Measurements from ENCODE around the gene GNG13.

Gene GNG13

GRCh38 chr16:802914-803753 is 2.6 kb upstream of the GNG13 start:
- no peaks in the 10 kb centered on the region for H3K9me3 ChIP-seq (ENCODE audit: control insufficient read depth in 5 of 5, low read length in 5 of 5)
- H3K9ac ChIP-seq (ENCODE audit: low read length in 5 of 5) = no peak overlapping the region
- H3K27me3 ChIP-seq (ENCODE audit: control insufficient read depth in 5 of 5, insufficient read depth in 4 of 5, low read length in 5 of 5) = peaks cover 41 to 55% (median 49%) of the 10 kb centered on the region in 5 donors
- H3K27ac ChIP-seq (ENCODE audit: low read depth, low read length) = no peak overlapping the region
- H3K4me3 ChIP-seq (ENCODE audit: low read depth in 1 of 5, low read length in 5 of 5) = no peak overlapping the region
- H3K36me3 ChIP-seq (ENCODE audit: control insufficient read depth in 5 of 5, insufficient read depth in 5 of 5, low read length in 5 of 5) = no peaks in the 10 kb centered on the region
- H3K4me1 ChIP-seq (ENCODE audit: control insufficient read depth in 5 of 5, insufficient read depth in 5 of 5, low read length in 5 of 5) = peaks cover 0 to 18% (median 9%) of the 10 kb centered on the region in 5 donors

- Histone ChIP-seq H3K9ac (ENCODE audit: low read length in 5 of 5) (no peak overlapping the region), H3K36me3 (ENCODE audit: control insufficient read depth in 5 of 5, insufficient read depth in 5 of 5, low read length in 5 of 5) (no peaks in the 10 kb centered on the region), H3K9me3 (ENCODE audit: control insufficient read depth in 5 of 5, low read length in 5 of 5) (no peaks in the 10 kb centered on the region), H3K4me1 (ENCODE audit: control insufficient read depth in 5 of 5, insufficient read depth in 5 of 5, low read length in 5 of 5) (peaks cover 0 to 14% (median 6%) of the 10 kb centered on the region in 5 donors), H3K27ac (ENCODE audit: low read depth, low read length) (no peak overlapping the region), H3K27me3 (ENCODE audit: control insufficient read depth in 5 of 5, insufficient read depth in 4 of 5, low read length in 5 of 5) (peaks cover 41 to 55% (median 49%) of the 10 kb centered on the region in 5 donors), H3K4me3 (ENCODE audit: low read depth in 1 of 5, low read length in 5 of 5) (no peak overlapping the region)
Observed at GRCh38 chr16:802461-802860, 1.9 kb upstream of the GNG13 start.

GRCh38 chr16:801584-802363 is 1.2 kb upstream of the GNG13 start:
- Histone ChIP-seq H3K27me3 (ENCODE audit: control insufficient read depth in 5 of 5, insufficient read depth in 4 of 5, low read length in 5 of 5) (peaks cover 41 to 55% (median 51%) of the 10 kb centered on the region in 5 donors), H3K36me3 (ENCODE audit: control insufficient read depth in 5 of 5, insufficient read depth in 5 of 5, low read length in 5 of 5) (no peaks in the 10 kb centered on the region), H3K4me3 (ENCODE audit: low read depth in 1 of 5, low read length in 5 of 5) (no peak overlapping the region), H3K9ac (ENCODE audit: low read length in 5 of 5) (no peak overlapping the region), H3K9me3 (ENCODE audit: control insufficient read depth in 5 of 5, low read length in 5 of 5) (no peaks in the 10 kb centered on the region), H3K4me1 (ENCODE audit: control insufficient read depth in 5 of 5, insufficient read depth in 5 of 5, low read length in 5 of 5) (peaks cover 0 to 10% (median 0%) of the 10 kb centered on the region in 5 donors), H3K27ac (ENCODE audit: low read depth, low read length) (no peak overlapping the region)

- no peak overlapping the region for H3K4me3 ChIP-seq (ENCODE audit: low read depth in 1 of 5, low read length in 5 of 5)
- peaks cover 41 to 55% (median 51%) of the 10 kb centered on the region in 5 donors for H3K27me3 ChIP-seq (ENCODE audit: control insufficient read depth in 5 of 5, insufficient read depth in 4 of 5, low read length in 5 of 5)
- H3K27ac ChIP-seq (ENCODE audit: low read depth, low read length) = no peak overlapping the region
- H3K4me1 ChIP-seq (ENCODE audit: control insufficient read depth in 5 of 5, insufficient read depth in 5 of 5, low read length in 5 of 5) = peaks cover 0 to 3% (median 0%) of the 10 kb centered on the region in 5 donors
- H3K9ac ChIP-seq (ENCODE audit: low read length in 5 of 5) = no peak overlapping the region
- no peaks in the 10 kb centered on the region for H3K36me3 ChIP-seq (ENCODE audit: control insufficient read depth in 5 of 5, insufficient read depth in 5 of 5, low read length in 5 of 5)
- H3K9me3 ChIP-seq (ENCODE audit: control insufficient read depth in 5 of 5, low read length in 5 of 5) = no peaks in the 10 kb centered on the region
Observed at GRCh38 chr16:800834-801511, 439 bp upstream of the GNG13 start.

- H3K9me3 ChIP-seq (ENCODE audit: control insufficient read depth in 5 of 5, low read length in 5 of 5) = no peaks in the 10 kb centered on the region
- no peak overlapping the region for H3K4me3 ChIP-seq (ENCODE audit: low read depth in 1 of 5, low read length in 5 of 5)
- no peaks in the 10 kb centered on the region for H3K36me3 ChIP-seq (ENCODE audit: control insufficient read depth in 5 of 5, insufficient read depth in 5 of 5, low read length in 5 of 5)
- no peaks in the 10 kb centered on the region for H3K4me1 ChIP-seq (ENCODE audit: control insufficient read depth in 5 of 5, insufficient read depth in 5 of 5, low read length in 5 of 5)
- H3K9ac ChIP-seq (ENCODE audit: low read length in 5 of 5) = no peak overlapping the region
- peaks cover 41 to 53% (median 49%) of the 10 kb centered on the region in 5 donors for H3K27me3 ChIP-seq (ENCODE audit: control insufficient read depth in 5 of 5, insufficient read depth in 4 of 5, low read length in 5 of 5)
- no peak overlapping the region for H3K27ac ChIP-seq (ENCODE audit: low read depth, low read length)
Observed at GRCh38 chr16:799111-799947, 1.2 kb downstream of the GNG13 start.

- H3K27me3 ChIP-seq (ENCODE audit: control insufficient read depth in 5 of 5, insufficient read depth in 4 of 5, low read length in 5 of 5) = peaks cover 41 to 52% (median 46%) of the 10 kb centered on the region in 5 donors
Observed at GRCh38 chr16:798666-799065, 1.9 kb downstream of the GNG13 start.

GRCh38 chr16:797686-798085 is 2.8 kb downstream of the GNG13 start:
- no peak overlapping the region for H3K4me3 ChIP-seq (ENCODE audit: low read depth in 1 of 5, low read length in 5 of 5)
- H3K9ac ChIP-seq (ENCODE audit: low read length in 5 of 5) = no peak overlapping the region
- H3K9me3 ChIP-seq (ENCODE audit: control insufficient read depth in 5 of 5, low read length in 5 of 5) = no peaks in the 10 kb centered on the region
- no peak overlapping the region for H3K27ac ChIP-seq (ENCODE audit: low read depth, low read length)
- H3K4me1 ChIP-seq (ENCODE audit: control insufficient read depth in 5 of 5, insufficient read depth in 5 of 5, low read length in 5 of 5) = no peaks in the 10 kb centered on the region
- H3K27me3 ChIP-seq (ENCODE audit: control insufficient read depth in 5 of 5, insufficient read depth in 4 of 5, low read length in 5 of 5) = peaks cover 32 to 43% (median 36%) of the 10 kb centered on the region in 5 donors
- peaks cover 0 to 5% (median 0%) of the 10 kb centered on the region in 5 donors for H3K36me3 ChIP-seq (ENCODE audit: control insufficient read depth in 5 of 5, insufficient read depth in 5 of 5, low read length in 5 of 5)

More at GRCh38 chr16:798666-799065, 1.9 kb downstream of the GNG13 start:
- Histone ChIP-seq H3K27ac (ENCODE audit: low read depth, low read length) (no peak overlapping the region), H3K36me3 (ENCODE audit: control insufficient read depth in 5 of 5, insufficient read depth in 5 of 5, low read length in 5 of 5) (no peaks in the 10 kb centered on the region), H3K4me1 (ENCODE audit: control insufficient read depth in 5 of 5, insufficient read depth in 5 of 5, low read length in 5 of 5) (no peaks in the 10 kb centered on the region), H3K9ac (ENCODE audit: low read length in 5 of 5) (no peak overlapping the region), H3K9me3 (ENCODE audit: control insufficient read depth in 5 of 5, low read length in 5 of 5) (no peaks in the 10 kb centered on the region), H3K4me3 (ENCODE audit: low read depth in 1 of 5, low read length in 5 of 5) (no peak overlapping the region)

GRCh38 chr16:797120-797420 is 3.5 kb downstream of the GNG13 start:
- H3K36me3 ChIP-seq (ENCODE audit: control insufficient read depth in 5 of 5, insufficient read depth in 5 of 5, low read length in 5 of 5) = peaks cover 0 to 7% (median 0%) of the 10 kb centered on the region in 5 donors
- no peak overlapping the region for H3K4me3 ChIP-seq (ENCODE audit: low read depth in 1 of 5, low read length in 5 of 5)
- no peak overlapping the region for H3K9ac ChIP-seq (ENCODE audit: low read length in 5 of 5)
- no peaks in the 10 kb centered on the region for H3K9me3 ChIP-seq (ENCODE audit: control insufficient read depth in 5 of 5, low read length in 5 of 5)
- no peak overlapping the region for H3K27ac ChIP-seq (ENCODE audit: low read depth, low read length)
- H3K27me3 ChIP-seq (ENCODE audit: control insufficient read depth in 5 of 5, insufficient read depth in 4 of 5, low read length in 5 of 5) = peaks cover 26 to 36% (median 30%) of the 10 kb centered on the region in 5 donors
- H3K4me1 ChIP-seq (ENCODE audit: control insufficient read depth in 5 of 5, insufficient read depth in 5 of 5, low read length in 5 of 5) = no peaks in the 10 kb centered on the region

GRCh38 chr16:796296-797119 is 4.0 kb downstream of the GNG13 start:
- Histone ChIP-seq H3K9ac (ENCODE audit: low read length in 5 of 5) (no peak overlapping the region), H3K27me3 (ENCODE audit: control insufficient read depth in 5 of 5, insufficient read depth in 4 of 5, low read length in 5 of 5) (peaks cover 20 to 31% (median 25%) of the 10 kb centered on the region in 5 donors), H3K27ac (ENCODE audit: low read depth, low read length) (no peak overlapping the region), H3K4me3 (ENCODE audit: low read depth in 1 of 5, low read length in 5 of 5) (no peak overlapping the region), H3K4me1 (ENCODE audit: control insufficient read depth in 5 of 5, insufficient read depth in 5 of 5, low read length in 5 of 5) (no peaks in the 10 kb centered on the region), H3K9me3 (ENCODE audit: control insufficient read depth in 5 of 5, low read length in 5 of 5) (no peaks in the 10 kb centered on the region), H3K36me3 (ENCODE audit: control insufficient read depth in 5 of 5, insufficient read depth in 5 of 5, low read length in 5 of 5) (peaks cover 0 to 9% (median 3%) of the 10 kb centered on the region in 5 donors)
